SK-N-SH treated with all-trans-retinoic acid at 6 μM for 48 hours (cell line): ENCODE results near the gene ROBO1.

Experiments used
- ATAC-seq: fragments of 200-7000 bp; cut with Tn5 transposase; 3 replicates; pipeline ENCODE4 v1.9.1; 2020; ENCODE audit warnings: mild to moderate bottlenecking, moderate library complexity
- ARNTL ChIP-seq: fragments of 450-650 bp; formaldehyde crosslinking; IDR thresholded peaks from 2 replicates; pipeline ENCODE4 v1.5.0; 2020; ENCODE audit warnings: low read depth, mild to moderate bottlenecking, moderate library complexity, borderline replicate concordance
- BACH2 ChIP-seq: fragments of 250-450 bp; sonication (Bioruptor Pico); IDR thresholded peaks from 2 replicates; pipeline ENCODE4 v1.9.0; 2021; ENCODE audit warnings: mild to moderate bottlenecking, borderline replicate concordance
- CREB5 ChIP-seq: fragments of 250-450 bp; sonication (Bioruptor Pico); IDR thresholded peaks from 2 replicates; pipeline ENCODE4 v1.5.1; 2020; ENCODE audit warnings: low read depth, mild to moderate bottlenecking, moderate library complexity
- CSDC2 ChIP-seq: fragments of 250-450 bp; sonication (Bioruptor Pico); IDR thresholded peaks from 2 replicates; pipeline ENCODE4 v1.5.0; 2020; ENCODE audit warnings: mild to moderate bottlenecking, moderate library complexity
- CSRNP3 ChIP-seq: fragments of 250-450 bp; sonication (Bioruptor Pico); IDR thresholded peaks from 2 replicates; pipeline ENCODE4 v1.5.1; 2021; ENCODE audit warnings: mild to moderate bottlenecking, moderate library complexity
- ESRRG ChIP-seq: fragments of 250-450 bp; sonication (Bioruptor Pico); IDR thresholded peaks from 2 replicates; pipeline ENCODE4 v1.6.1; 2021; ENCODE audit warnings: mild to moderate bottlenecking
- GLIS3 ChIP-seq: fragments of 250-450 bp; sonication (Bioruptor Pico); IDR thresholded peaks from 2 replicates; pipeline ENCODE4 v1.5.0; 2020; ENCODE audit warnings: mild to moderate bottlenecking, moderate library complexity
- ISL1 ChIP-seq: fragments of 250-450 bp; sonication (Bioruptor Pico); IDR thresholded peaks from 2 replicates; pipeline ENCODE4 v2.1.2; 2022; ENCODE audit warnings: mild to moderate bottlenecking, moderate library complexity
- OSR1 ChIP-seq: fragments of 250-450 bp; sonication (Bioruptor Pico); IDR thresholded peaks from 2 replicates; pipeline ENCODE4 v1.8.0; 2022; ENCODE audit warnings: moderate library complexity, mild to moderate bottlenecking, inconsistent platforms
- PATZ1 ChIP-seq: fragments of 250-450 bp; sonication (Bioruptor Pico); IDR thresholded peaks from 2 replicates; pipeline ENCODE4 v1.8.0; 2020; ENCODE audit warnings: mild to moderate bottlenecking, moderate library complexity, borderline replicate concordance
- POU6F1 ChIP-seq: fragments of 250-450 bp; sonication (Bioruptor Pico); IDR thresholded peaks from 2 replicates; pipeline ENCODE4 v1.8.0; 2021; ENCODE audit warnings: low read depth, mild to moderate bottlenecking, moderate library complexity, borderline replicate concordance
- PPARA ChIP-seq: fragments of 250-450 bp; sonication (Bioruptor Pico); IDR thresholded peaks from 2 replicates; pipeline ENCODE4 v1.5.0; 2020; ENCODE audit warnings: mild to moderate bottlenecking, borderline replicate concordance
- RARB ChIP-seq: fragments of 250-450 bp; sonication (Bioruptor Pico); IDR thresholded peaks from 2 replicates; pipeline ENCODE4 v1.8.0; 2021; ENCODE audit warnings: mild to moderate bottlenecking, moderate library complexity
- SNAI2 ChIP-seq: fragments of 250-450 bp; sonication (Bioruptor Pico); IDR thresholded peaks from 2 replicates; pipeline ENCODE4 v1.5.0; 2020; ENCODE audit warnings: mild to moderate bottlenecking, moderate library complexity
- TCF4 ChIP-seq: fragments of 250-450 bp; sonication (Bioruptor Pico); IDR thresholded peaks from 2 replicates; pipeline ENCODE4 v1.8.0; 2021; ENCODE audit warnings: mild to moderate bottlenecking, moderate library complexity, borderline replicate concordance
- TOX ChIP-seq: fragments of 250-450 bp; sonication (Bioruptor Pico); IDR thresholded peaks from 2 replicates; pipeline ENCODE4 v1.8.0; 2021; ENCODE audit warnings: mild to moderate bottlenecking, moderate library complexity, borderline replicate concordance
- TSHZ2 ChIP-seq: fragments of 250-450 bp; sonication (Bioruptor Pico); IDR thresholded peaks from 2 replicates; pipeline ENCODE4 v1.5.0; 2020; ENCODE audit warnings: mild to moderate bottlenecking, moderate library complexity
- ZC3H10 ChIP-seq: fragments of 250-450 bp; sonication (Bioruptor Pico); IDR thresholded peaks from 2 replicates; pipeline ENCODE4 v1.5.1; 2021; ENCODE audit warnings: mild to moderate bottlenecking, moderate library complexity
- ZFP3 ChIP-seq: fragments of 250-450 bp; sonication (Bioruptor Pico); IDR thresholded peaks from 2 replicates; pipeline ENCODE4 v1.5.0; 2020; ENCODE audit warnings: mild to moderate bottlenecking, moderate library complexity
- ZFP30 ChIP-seq: fragments of 450-650 bp; formaldehyde crosslinking; IDR thresholded peaks from 2 replicates; pipeline ENCODE4 v1.5.0; 2022; ENCODE audit warnings: mild to moderate bottlenecking, moderate library complexity
- ZNF565 ChIP-seq: fragments of 450-650 bp; formaldehyde crosslinking; conservative IDR thresholded peaks from 2 replicates; pipeline ENCODE4 v1.5.0; 2020; ENCODE audit warnings: low read depth, mild to moderate bottlenecking, moderate library complexity
- ZNF70 ChIP-seq: fragments of 450-650 bp; formaldehyde crosslinking; IDR thresholded peaks from 2 replicates; pipeline ENCODE4 v1.5.0; 2020; ENCODE audit warnings: mild to moderate bottlenecking, moderate library complexity
- ZNF8 ChIP-seq: fragments of 450-650 bp; formaldehyde crosslinking; IDR thresholded peaks from 2 replicates; pipeline ENCODE4 v1.5.0; 2020; ENCODE audit warnings: mild to moderate bottlenecking, moderate library complexity

ROBO1 gene

GRCh38 chr3:78894787-78895186 lies 873.0 kb downstream of the ROBO1 start:
- TF ChIP-seq CSDC2 (CRISPR knock-in tag) (no peak), ZFP3 (CRISPR knock-in tag) (no peak), OSR1 (CRISPR knock-in tag) (no peak), PATZ1 (CRISPR knock-in tag) (no peak), ARNTL (CRISPR knock-in tag) (no peak), RARB (no peak), SNAI2 (CRISPR knock-in tag) (no peak), TSHZ2 (CRISPR knock-in tag) (no peak), ZC3H10 (CRISPR knock-in tag) (no peak), ZNF565 (CRISPR knock-in tag) (no peak)
- ATAC-seq, result no peak

GRCh38 chr3:78893161-78893560 lies 874.6 kb downstream of the ROBO1 start:
- TF ChIP-seq ZFP3 (CRISPR knock-in tag) (no peak), TCF4 (CRISPR knock-in tag) (no peak), ZNF565 (CRISPR knock-in tag) (no peak), ZNF70 (CRISPR knock-in tag) (no peak), ZFP30 (CRISPR knock-in tag) (no peak), ARNTL (CRISPR knock-in tag) (no peak), SNAI2 (CRISPR knock-in tag) (no peak), BACH2 (CRISPR knock-in tag) (no peak), ZNF8 (no peak), TOX (CRISPR knock-in tag) (no peak), CSDC2 (CRISPR knock-in tag) (no peak), ESRRG (CRISPR knock-in tag) (no peak), ZC3H10 (CRISPR knock-in tag) (no peak), PATZ1 (CRISPR knock-in tag) (no peak), CREB5 (CRISPR knock-in tag) (no peak), ISL1 (CRISPR knock-in tag) (no peak), RARB (no peak)
- ATAC-seq, result no peak

- ATAC-seq, result no peak
- TF ChIP-seq BACH2 (CRISPR knock-in tag) (no peak), ISL1 (CRISPR knock-in tag) (no peak), CSDC2 (CRISPR knock-in tag) (no peak), TOX (CRISPR knock-in tag) (no peak), ZNF70 (CRISPR knock-in tag) (no peak), PPARA (CRISPR knock-in tag) (no peak), GLIS3 (CRISPR knock-in tag) (no peak), ZNF8 (no peak), TCF4 (CRISPR knock-in tag) (no peak), ZNF565 (CRISPR knock-in tag) (no peak), CREB5 (CRISPR knock-in tag) (no peak), ZFP30 (CRISPR knock-in tag) (no peak), POU6F1 (CRISPR knock-in tag) (no peak), CSRNP3 (no peak), RARB (no peak)
Observed at GRCh38 chr3:78889348-78889747, 878.5 kb downstream of the ROBO1 start.
